Measurements from ENCODE around the gene CASP10.
"Not testable (repeated sequence)": the region's sequence is repeated elsewhere in the genome, so short reads cannot be mapped to it uniquely, and the experiment has no call there.

The CASP10 gene, protein sequence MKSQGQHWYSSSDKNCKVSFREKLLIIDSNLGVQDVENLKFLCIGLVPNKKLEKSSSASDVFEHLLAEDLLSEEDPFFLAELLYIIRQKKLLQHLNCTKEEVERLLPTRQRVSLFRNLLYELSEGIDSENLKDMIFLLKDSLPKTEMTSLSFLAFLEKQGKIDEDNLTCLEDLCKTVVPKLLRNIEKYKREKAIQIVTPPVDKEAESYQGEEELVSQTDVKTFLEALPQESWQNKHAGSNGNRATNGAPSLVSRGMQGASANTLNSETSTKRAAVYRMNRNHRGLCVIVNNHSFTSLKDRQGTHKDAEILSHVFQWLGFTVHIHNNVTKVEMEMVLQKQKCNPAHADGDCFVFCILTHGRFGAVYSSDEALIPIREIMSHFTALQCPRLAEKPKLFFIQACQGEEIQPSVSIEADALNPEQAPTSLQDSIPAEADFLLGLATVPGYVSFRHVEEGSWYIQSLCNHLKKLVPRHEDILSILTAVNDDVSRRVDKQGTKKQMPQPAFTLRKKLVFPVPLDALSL

GRCh38 chr2:201182650-201183364 is at the start of gene CASP10:
Gene CASP10 (plus strand): TSS chr2:201183141. CDS start chr2:201185778, 2,637 bp downstream.
- DNase-seq (ENCODE audit: low read depth in 3 of 3), result no peak

DNA sequence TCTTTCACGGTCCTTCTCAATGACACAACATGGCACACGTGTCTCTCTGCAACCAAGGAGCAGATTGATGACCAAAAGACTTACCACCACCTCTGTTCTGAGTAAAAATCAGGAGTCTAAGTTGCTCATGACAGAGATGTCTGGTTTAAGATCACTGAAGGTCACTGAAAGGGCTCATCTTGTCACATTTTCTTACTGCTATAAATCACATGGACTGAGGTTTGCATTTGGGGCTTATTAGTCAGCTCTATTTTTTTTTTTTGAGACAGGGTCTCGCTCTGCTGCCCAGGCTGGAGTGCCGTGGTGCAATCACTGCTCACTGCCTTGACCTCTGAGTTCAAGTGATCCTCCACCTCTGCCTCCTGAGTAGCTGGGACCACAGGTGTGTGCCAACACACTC is 47.6 kb upstream of the CASP10 start:
- DNase-seq (ENCODE audit: low read depth in 3 of 3), result no peak

DNA sequence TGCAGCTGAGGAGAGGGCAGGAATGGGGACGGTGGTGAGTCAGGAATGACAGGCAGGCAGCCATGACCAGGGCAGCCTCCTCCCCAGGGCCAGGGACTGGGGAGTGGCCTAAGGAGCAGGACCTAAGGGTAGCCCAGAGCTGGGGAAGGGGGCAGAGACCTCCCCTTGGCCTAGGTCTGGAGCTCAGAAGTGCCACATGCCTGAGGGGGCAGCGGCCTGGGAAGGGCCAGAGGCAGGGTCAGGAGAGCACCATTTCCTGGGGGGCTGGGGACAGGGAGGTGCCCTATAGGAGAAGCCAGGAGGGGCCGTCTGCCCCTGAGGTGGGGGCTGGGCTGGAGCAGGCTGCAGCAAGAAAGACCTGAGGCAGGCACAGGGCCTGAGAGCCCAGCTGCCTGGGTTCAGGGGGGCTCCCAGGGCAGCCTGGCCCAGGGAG is 46.0 kb upstream of the CASP10 start:
- DNase-seq (ENCODE audit: low read depth in 3 of 3), result no peak

DNA sequence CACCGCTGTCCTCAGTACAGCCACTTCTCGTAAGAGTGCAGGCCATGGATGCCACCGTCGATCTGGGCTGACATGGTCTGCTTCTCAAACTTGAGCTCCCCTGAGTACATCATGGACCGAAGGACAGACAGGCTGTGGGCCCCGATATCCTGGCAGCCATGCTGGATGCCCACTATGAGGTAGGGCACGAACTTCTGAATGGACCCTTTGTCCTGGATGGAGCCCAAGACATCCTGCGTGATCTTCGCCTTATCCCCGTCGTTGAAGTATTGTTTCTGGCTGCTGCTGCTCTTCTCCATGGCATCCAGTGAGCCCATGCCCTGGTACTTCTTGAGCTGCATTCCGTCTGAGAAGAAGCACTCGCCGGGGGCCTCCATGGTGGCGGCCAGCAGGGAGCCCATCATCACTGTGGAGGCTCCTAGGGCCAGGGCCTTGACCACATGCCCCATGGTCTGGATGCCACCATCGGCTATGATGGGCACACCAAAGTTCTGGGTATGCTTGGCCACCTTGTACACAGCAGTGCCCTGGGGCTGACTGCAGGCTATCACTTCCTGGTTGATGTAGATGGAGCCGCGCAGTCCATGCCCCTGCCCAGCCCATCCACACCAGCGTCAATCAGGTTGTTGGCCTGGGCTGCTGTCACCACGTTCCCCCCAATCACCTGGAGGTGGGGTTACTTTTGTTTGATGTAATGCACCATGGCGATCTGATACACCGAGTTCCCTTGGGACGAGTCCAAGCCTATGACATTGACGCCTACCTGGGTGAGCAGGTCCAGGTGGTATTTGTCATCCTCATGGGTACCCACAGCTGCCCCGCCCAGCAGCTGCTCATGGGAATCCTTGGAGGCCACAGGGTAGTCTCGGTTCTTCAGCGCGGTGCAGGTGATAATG is 45.2 kb upstream of the CASP10 start:
- DNase-seq (ENCODE audit: low read depth in 3 of 3), result no peak

- no peak for DNase-seq (ENCODE audit: low read depth in 3 of 3)
Measured at GRCh38 chr2:201138401-201138970, 44.5 kb upstream of the CASP10 start.

GRCh38 chr2:201138986-201139781 is 43.8 kb upstream of the CASP10 start:
- not testable (repeated sequence) for DNase-seq (ENCODE audit: low read depth in 3 of 3)

- no peak for DNase-seq (ENCODE audit: low read depth in 3 of 3)
Measured at GRCh38 chr2:201139836-201140604, 42.9 kb upstream of the CASP10 start.

- DNase-seq (ENCODE audit: low read depth in 3 of 3), result no peak
Measured at GRCh38 chr2:201144101-201145051, 38.6 kb upstream of the CASP10 start.

DNA sequence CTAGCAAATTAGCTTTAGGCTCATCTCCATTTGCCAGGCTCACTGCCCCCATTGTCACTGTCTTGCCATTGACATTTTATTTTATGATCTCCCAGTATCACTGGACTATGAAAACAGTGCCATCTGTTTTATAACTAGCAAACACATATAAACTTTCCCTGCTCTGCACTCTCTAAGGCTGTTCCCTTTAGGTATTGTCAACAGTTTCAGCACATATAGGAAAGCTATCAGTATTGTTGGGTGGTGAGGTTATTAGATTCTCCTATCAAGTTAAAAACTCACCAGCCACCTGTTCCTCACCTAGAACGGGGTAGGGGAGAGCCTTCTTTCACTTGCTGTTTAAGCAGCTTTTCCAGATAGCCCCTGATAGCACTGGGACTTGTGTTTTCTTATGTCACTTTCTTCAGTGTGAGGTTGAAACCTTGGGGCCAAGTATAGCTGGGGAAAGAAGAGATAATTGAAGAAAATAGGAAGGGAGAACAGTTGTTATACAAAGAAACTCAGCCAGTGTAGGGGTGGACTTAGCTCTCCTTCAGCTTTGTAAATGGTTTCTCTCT is 34.4 kb upstream of the CASP10 start:
- no peak for DNase-seq (ENCODE audit: low read depth in 3 of 3)

- DNase-seq (ENCODE audit: low read depth in 3 of 3), result no peak
Measured at GRCh38 chr2:201149064-201149820, 33.7 kb upstream of the CASP10 start.

- DNase-seq (ENCODE audit: low read depth in 3 of 3), result not testable (repeated sequence)
Measured at GRCh38 chr2:201149821-201150165, 33.1 kb upstream of the CASP10 start.

DNA sequence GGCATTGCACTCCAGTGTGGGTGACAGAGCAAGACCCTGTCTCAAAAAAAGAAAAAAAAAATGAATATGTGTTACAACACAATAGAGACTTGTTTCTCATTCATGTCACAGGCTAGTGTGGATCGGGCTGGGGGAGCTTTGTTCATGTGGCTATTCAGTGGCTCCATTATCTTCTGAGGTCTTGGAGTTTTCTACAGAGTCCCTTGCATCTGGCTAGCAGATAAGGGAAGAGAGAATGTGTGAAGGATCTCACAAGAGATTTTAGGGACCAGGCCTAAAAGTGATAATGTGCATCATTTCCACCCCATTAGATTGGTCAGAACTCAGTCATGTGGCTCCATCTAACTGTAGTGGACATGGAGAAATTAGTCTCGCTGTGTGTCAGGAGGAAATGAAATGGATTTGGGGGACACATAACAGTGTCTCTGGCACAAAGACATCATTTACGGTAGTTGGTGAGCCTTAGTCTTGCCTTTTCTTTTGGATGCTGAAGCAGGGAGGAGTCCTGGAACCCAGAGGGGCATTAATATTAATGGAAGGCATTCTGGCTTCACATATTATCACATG is 32.4 kb upstream of the CASP10 start:
- DNase-seq (ENCODE audit: low read depth in 3 of 3), result no peak

- no peak for DNase-seq (ENCODE audit: low read depth in 3 of 3)
Measured at GRCh38 chr2:201151127-201151981, 31.6 kb upstream of the CASP10 start.

GRCh38 chr2:201152517-201152916 is 30.4 kb upstream of the CASP10 start:
- no peak for DNase-seq (ENCODE audit: low read depth in 3 of 3)

GRCh38 chr2:201152999-201153815 is 29.7 kb upstream of the CASP10 start:
- no peak for DNase-seq (ENCODE audit: low read depth in 3 of 3)
